RWPE2 (cell line): ENCODE measurements around the gene LARGE1.

ENCODE experiments used
- ATAC-seq: fragments of 200-7000 bp; cut with Tn5 transposase; 3 replicates; pipeline ENCODE4 v1.9.1; 2021; ENCODE audit warnings: low read depth
- DNase-seq: peaks from one replicate; pipeline ENCODE4 v3.0.0-alpha.2; 2020; ENCODE audit warnings: low spot score
- H3K27ac ChIP-seq: fragments of 450-650 bp; 2 replicates; pipeline ENCODE4 v1.5.1; 2017; ENCODE audit warnings: mild to moderate bottlenecking; ENCODE audit not compliant: poor library complexity, severe bottlenecking
- H3K27me3 ChIP-seq: fragments of 250-450 bp; sonication (Bioruptor Pico); 2 replicates; pipeline ENCODE4 v1.5.1; 2021; ENCODE audit warnings: mild to moderate bottlenecking, moderate library complexity; ENCODE audit not compliant: insufficient read depth, poor library complexity, severe bottlenecking
- H3K36me3 ChIP-seq: fragments of 250-450 bp; sonication (Bioruptor Pico); 2 replicates; pipeline ENCODE4 v1.5.1; 2020; ENCODE audit warnings: low read depth, mild to moderate bottlenecking, moderate library complexity
- H3K4me1 ChIP-seq: fragments of 250-450 bp; sonication (Bioruptor Pico); 2 replicates; pipeline ENCODE4 v1.5.1; 2021; ENCODE audit warnings: mild to moderate bottlenecking, moderate library complexity; ENCODE audit not compliant: insufficient read depth, poor library complexity, severe bottlenecking
- H3K4me3 ChIP-seq: fragments of 250-450 bp; sonication (Bioruptor Pico); 2 replicates; pipeline ENCODE4 v1.5.1; 2021; ENCODE audit warnings: mild to moderate bottlenecking, moderate library complexity; ENCODE audit not compliant: severe bottlenecking
- H3K9me3 ChIP-seq: fragments of 250-450 bp; sonication (Bioruptor Pico); 2 replicates; pipeline ENCODE4 v1.5.1; 2021; ENCODE audit warnings: mild to moderate bottlenecking, moderate library complexity; ENCODE audit not compliant: severe bottlenecking
- CTCF ChIP-seq: fragments of 450-650 bp; IDR thresholded peaks from one replicate; pipeline ENCODE4 v1.5.1; 2017; ENCODE audit warnings: mild to moderate bottlenecking, moderate library complexity; ENCODE audit not compliant: poor library complexity, severe bottlenecking

Gene LARGE1

GRCh38 chr22:33325232-33326004 lies 594.9 kb downstream of the LARGE1 start:
- H3K27me3 ChIP-seq = no peaks in the 10 kb centered on the region
- no peaks in the 10 kb centered on the region for H3K9me3 ChIP-seq
- no peaks in the 10 kb centered on the region for H3K36me3 ChIP-seq
- no peak overlapping the region for H3K27ac ChIP-seq
- TF ChIP-seq CTCF = no peak
- no peak overlapping the region for H3K4me3 ChIP-seq
- no peak for DNase-seq
- no peak for ATAC-seq
- H3K4me1 ChIP-seq = no peaks in the 10 kb centered on the region

GRCh38 chr22:33324228-33324627 lies 596.0 kb downstream of the LARGE1 start:
- H3K27ac ChIP-seq = no peak overlapping the region

GRCh38 chr22:33321466-33321865 lies 598.8 kb downstream of the LARGE1 start:
- H3K36me3 ChIP-seq = no peaks in the 10 kb centered on the region
- no peak overlapping the region for H3K4me3 ChIP-seq
- H3K27ac ChIP-seq = no peak overlapping the region
- H3K4me1 ChIP-seq = no peaks in the 10 kb centered on the region
- no peaks in the 10 kb centered on the region for H3K27me3 ChIP-seq
- no peak for TF ChIP-seq CTCF
- ATAC-seq = no peak
- DNase-seq = no peak
- H3K9me3 ChIP-seq = no peaks in the 10 kb centered on the region

More at GRCh38 chr22:33324228-33324627, 596.0 kb downstream of the LARGE1 start:
- ATAC-seq (no peak), DNase-seq (no peak)
- Histone ChIP-seq H3K4me3 (no peak overlapping the region), H3K27me3 (no peaks in the 10 kb centered on the region), H3K4me1 (no peaks in the 10 kb centered on the region), H3K9me3 (no peaks in the 10 kb centered on the region), H3K36me3 (no peaks in the 10 kb centered on the region)
- TF ChIP-seq CTCF = no peak

- no peaks in the 10 kb centered on the region for H3K4me1 ChIP-seq
- no peak overlapping the region for H3K27ac ChIP-seq
- DNase-seq = no peak
- no peak overlapping the region for H3K4me3 ChIP-seq
- H3K27me3 ChIP-seq = no peaks in the 10 kb centered on the region
- H3K9me3 ChIP-seq = no peaks in the 10 kb centered on the region
- no peak for TF ChIP-seq CTCF
- H3K36me3 ChIP-seq = no peaks in the 10 kb centered on the region
- no peak for ATAC-seq
Measured at GRCh38 chr22:33315954-33316353, 604.3 kb downstream of the LARGE1 start.

- no peak for ATAC-seq
- Histone ChIP-seq H3K4me1 (no peaks in the 10 kb centered on the region), H3K36me3 (no peaks in the 10 kb centered on the region), H3K27ac (no peak overlapping the region), H3K4me3 (no peak overlapping the region), H3K27me3 (no peaks in the 10 kb centered on the region), H3K9me3 (no peaks in the 10 kb centered on the region)
- no peak for DNase-seq
- TF ChIP-seq CTCF = no peak
Measured at GRCh38 chr22:33315117-33315516, 605.2 kb downstream of the LARGE1 start.
